C4-2B (cell line): Measurements from ENCODE around the gene GRK7.

Experiments used
- ZFX ChIP-seq: fragments of 450-650 bp; IDR thresholded peaks from 2 replicates; pipeline ENCODE4 v1.6.1; 2017
- TF ChIP-seq, protein P1 (sequence below): fragments of 450-650 bp; conservative IDR thresholded peaks from 2 replicates; pipeline ENCODE4 v1.5.1; 2017; ENCODE audit warnings: mild to moderate bottlenecking

GRCh38 chr3:141812586-141812985, 49.4 kb downstream of the GRK7 start:
- TF ChIP-seq, protein P1, sequence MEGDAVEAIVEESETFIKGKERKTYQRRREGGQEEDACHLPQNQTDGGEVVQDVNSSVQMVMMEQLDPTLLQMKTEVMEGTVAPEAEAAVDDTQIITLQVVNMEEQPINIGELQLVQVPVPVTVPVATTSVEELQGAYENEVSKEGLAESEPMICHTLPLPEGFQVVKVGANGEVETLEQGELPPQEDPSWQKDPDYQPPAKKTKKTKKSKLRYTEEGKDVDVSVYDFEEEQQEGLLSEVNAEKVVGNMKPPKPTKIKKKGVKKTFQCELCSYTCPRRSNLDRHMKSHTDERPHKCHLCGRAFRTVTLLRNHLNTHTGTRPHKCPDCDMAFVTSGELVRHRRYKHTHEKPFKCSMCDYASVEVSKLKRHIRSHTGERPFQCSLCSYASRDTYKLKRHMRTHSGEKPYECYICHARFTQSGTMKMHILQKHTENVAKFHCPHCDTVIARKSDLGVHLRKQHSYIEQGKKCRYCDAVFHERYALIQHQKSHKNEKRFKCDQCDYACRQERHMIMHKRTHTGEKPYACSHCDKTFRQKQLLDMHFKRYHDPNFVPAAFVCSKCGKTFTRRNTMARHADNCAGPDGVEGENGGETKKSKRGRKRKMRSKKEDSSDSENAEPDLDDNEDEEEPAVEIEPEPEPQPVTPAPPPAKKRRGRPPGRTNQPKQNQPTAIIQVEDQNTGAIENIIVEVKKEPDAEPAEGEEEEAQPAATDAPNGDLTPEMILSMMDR = no peak
- no peak for TF ChIP-seq ZFX
